HG03469 (cell line): ENCODE measurements around the gene NAT10.
"Not testable (repeated sequence)": the region's sequence is repeated elsewhere in the genome, so short reads cannot be mapped to it uniquely, and the experiment has no call there.

Source experiments
- ATAC-seq: cut with Tn5 transposase; IDR thresholded peaks from one replicate; pipeline ENCODE4 v1.9.1; 2021; ENCODE audit warnings: mild to moderate bottlenecking, moderate library complexity, moderate number of reproducible peaks; ENCODE audit not compliant: unreplicated experiment

The NAT10 gene

DNA sequence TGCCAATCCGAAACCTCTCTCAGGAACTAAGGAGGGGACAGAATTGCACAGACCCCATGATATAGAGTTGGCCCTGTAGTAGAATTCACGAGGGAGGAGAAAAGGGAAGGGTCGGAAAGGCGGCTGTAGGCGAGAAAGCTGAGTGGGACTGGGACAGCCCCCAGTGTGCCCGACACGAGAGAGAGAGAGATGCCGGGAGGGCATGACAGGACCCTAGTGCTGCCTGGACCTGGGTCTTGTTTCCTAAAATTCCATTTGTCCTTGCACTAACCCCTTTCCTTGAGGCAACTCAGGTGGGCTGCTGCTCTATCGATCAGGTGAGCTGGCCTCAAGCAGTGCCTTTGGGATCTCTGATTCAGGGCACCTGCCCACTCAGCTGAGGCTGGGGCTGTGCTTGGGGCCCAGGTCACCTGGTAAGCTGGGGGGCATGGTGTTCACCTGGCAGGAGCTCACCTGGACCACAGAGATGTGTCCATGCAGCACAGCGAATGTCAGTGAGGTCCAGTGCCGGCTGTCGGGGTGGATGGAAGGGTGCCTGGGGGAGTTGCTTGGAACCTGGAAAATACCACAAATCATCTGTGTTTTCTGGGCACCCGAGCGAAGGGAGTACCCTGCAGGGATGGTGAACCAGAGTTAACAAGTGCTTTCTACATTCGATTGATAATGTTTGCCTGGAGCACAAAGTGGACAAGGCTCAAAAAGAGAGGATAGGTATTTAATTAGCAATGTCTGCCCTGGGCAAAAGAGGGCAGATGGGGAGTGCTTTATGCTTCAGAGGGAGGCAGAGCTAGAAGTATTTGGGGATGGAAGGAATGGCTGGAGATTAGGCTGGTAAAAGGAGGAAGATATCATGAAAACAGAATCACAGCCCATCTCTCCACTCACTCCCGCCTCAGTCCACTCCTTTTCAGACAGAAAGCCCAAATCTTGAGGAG, 61.6 kb downstream of the NAT10 start:
- ATAC-seq, result no peak

DNA sequence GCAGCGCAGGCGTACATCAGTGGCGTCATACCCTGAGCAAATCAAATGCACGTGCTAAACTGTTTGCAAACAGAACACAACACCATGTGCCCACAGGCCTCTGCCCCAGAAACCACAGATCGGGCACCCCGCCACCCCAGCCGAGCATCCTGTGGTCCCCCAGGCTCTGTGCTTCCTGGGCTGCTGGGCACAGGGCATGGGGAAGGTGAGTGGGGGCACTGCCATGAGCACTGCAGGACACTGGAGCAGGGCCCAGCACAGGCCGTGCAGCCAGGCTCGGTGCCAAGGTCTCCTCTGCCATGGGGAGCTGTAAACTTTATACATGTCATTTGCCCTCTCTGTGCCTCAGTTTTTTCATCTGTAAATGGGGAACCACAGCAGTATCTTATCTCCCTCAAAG, 62.5 kb downstream of the NAT10 start:
- ATAC-seq, result no peak

DNA sequence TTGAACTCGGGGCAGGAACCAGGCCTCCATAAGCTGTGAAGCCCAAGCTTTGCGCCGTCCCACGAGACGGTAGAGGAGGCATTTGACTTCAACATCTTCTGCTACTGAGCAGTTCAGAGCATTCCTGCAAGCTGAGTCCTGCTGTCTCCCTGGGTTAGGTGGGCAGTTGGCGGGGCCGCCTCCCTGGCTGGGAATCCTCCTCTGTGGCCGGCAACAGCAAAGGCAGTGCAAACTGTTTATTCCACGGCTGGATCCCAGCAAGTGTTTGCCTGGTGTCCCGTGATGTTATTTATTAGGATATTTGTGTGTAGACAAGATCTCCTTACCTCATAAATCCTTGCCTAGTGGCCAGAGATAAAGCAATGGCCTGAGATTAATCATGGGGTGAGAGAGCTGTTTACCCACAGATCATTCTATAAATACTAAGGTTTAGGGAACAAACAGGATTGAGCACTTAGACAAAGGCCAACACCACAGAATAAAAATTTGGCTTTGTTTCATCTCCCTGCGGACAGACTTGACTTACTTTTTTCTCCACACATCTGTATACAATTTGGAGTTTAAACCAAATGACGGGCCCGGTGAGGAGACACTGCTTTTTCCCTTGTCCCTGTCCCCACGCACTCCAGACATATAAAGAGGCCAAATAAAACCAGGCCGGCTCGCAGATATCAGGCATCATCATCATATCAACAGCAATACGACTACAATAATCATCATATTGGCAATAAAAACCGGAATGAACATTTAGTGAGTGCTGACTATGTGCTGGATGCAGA, 63.4 kb downstream of the NAT10 start:
- ATAC-seq, result no peak

DNA sequence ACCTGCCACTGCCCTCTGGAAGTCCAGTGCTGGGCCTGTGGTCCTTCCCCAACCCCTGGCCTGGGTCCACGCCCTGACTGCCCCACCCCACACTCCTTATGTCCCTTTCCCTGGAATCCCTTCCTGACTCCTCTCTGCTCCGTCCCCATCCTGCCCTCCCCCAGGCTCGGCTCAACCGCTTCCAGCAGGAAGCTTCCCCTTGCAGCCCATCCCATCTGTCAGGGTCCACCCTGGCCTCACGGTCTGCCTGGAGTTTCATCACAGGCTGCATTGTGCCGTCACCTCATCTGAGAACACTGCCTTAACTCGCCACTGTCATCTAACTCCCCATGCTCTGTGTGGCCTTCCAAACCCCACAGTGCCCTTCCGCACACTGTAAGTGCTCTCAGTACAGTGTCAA, 64.3 kb downstream of the NAT10 start:
- ATAC-seq, result no peak

DNA sequence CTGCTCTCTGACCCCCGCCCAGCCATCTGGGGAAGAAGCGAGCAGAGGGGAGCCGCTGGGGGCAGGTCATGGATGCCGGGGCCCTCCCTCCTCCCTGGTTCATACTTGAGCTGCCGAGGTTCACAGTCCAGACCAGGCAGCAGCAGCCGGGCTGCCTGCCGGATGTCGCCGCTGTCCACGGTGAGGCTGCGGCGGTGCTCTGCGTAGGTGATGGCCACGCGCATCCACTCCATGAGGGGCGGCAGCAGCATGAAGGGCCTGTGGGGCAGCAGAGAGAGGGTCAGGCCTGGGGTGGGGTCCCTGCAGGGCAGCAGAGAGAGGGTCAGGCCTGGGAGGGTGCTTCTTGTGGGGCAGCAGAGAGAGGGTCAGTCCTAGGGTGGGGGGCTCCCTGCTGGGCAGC, 67.6 kb downstream of the NAT10 start:
- no peak for ATAC-seq

DNA sequence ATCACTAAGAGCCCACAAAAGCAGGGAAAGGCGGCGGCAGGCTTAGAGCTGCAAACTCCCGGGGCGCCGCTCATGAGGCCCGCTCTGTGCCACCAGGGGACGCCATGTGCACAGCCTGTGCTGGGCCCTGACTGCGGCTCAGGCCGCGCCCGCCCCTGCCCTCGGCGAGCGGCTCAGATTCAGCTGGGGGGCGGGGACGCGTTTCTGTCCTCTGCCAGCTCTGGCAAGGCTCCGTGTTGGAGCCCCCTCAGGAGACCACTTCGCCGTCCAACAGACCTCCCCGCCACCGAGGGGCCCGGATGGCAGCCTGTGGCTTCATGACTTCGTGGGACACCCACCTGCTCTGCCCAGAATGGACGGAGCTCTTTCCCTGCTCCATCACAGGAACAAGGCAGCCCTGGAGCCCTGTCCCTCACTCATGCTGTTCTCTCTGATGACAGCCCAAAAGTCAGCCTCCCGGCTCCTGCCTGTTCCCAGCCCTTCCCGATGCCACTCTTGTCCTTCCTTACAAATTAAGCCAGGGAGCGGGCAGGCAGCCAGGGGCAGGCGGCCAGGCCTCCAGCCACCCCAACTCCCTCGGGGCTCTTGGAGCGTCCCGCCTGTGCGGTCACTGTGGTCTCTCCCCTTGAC, 69.1 kb downstream of the NAT10 start:
- ATAC-seq, result no peak

DNA sequence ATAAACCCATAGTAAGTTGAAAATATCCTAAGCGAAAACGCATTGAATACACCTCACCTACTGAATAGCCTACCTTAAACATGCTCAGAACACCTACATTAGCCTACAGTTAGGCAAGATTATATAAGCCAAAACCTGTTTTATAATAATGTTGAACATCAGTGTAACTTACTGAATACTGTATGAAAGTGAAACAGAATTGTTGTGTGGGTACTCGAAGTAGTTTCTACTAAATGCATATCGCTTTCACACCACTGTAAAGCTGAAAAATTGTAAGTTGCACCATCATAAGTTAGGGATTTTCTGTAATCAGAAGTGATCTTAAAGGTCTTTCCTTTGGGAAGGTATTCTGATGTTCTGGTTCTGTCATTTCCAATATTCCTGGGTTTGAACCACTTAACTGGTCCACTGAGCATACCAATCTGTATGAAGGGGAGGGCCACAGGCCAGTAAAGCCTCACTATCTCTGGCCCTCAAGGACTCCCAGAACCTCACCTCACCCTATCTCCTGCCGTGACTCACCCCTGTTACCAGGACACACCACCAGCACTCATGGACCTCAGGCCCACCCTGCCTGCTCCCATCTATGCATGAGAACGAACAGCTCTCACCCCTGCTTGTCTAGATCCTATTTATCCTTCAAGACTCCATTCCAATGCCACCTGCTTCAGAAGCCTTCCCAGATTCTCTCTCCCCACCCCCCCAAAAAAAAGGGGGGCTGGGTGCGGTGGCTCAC, 70.0 kb downstream of the NAT10 start:
- no peak for ATAC-seq

DNA sequence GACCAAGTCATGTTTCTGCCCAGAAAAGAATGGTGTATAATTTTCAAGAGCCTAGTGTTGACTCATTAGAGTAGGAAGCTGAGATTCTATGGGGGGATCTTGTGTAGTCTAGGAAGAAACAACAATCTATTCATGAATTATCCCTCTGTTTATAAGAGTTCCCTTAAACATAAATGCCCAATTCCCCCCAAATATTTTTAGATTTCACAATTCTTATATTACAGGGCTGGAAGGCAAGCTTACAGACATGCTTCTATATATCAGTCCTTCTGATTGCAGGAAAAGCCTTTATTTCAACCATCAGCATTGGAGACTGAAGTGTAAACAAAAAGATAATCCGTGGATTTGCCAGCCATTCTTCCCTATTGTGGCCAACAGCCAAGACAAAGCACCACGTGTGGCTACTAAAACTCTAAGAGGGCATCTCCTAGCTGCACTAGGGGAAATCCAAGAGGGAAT, 71.4 kb downstream of the NAT10 start:
- ATAC-seq, result no peak

DNA sequence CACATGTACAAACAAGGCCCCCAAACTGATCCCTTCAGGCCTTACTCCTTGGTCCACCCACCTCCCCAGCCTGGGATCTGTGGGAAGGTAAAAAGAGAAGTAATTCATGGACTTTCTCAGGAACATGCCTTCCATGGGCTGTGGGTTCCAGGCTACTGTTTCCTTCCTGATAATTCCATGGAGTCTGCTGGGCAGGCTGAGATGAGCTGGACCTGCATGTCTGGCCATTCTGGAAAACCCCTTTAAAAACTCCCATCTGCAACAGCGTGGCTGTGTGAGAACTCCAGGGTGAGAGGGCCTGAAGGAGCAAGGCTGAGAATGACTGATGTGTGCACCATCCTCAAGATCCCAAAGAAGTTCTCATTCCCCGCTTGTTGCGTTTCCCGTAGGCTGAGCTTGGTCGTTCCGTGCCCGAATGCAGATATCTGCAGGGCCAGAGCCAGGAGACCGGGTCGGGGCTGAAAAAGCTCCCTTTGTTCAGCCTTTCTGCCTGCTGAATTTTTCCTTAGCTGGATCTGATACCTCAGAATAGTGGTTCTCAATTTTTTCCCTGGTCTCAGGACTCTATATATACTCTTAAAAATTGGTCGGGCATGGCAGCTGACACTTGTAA, 72.9 kb downstream of the NAT10 start:
- no peak for ATAC-seq

DNA sequence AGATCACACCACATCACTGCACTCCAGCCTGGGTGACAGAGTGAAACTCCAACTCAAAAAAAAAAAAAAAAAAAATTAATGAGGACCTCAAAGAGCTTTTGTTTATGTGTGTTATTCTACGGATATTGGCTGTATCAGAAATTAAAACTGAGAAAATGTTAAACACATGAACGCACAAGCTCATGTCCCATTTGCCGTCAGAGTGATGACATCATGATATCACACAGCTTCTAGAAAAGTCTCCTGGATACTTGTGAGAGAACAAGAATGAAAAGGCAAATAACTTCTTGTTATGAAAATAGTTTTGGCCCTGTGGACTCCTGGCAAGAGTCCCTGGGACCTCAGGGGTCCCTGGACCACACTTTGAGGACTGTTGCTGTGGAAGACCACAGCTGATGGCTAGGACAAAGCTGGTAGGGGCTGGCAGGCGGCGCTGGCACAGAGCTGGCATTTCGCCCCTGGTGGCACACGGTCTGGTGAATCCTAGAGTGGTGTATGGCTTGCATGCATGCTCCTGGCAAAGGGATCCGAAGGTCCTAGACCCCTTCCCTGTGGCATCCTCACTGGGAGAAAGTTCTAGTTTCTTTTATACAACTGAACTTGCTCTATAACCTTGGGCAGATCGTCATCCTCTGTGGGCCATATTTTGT, 73.7 kb downstream of the NAT10 start:
- ATAC-seq, result no peak

DNA sequence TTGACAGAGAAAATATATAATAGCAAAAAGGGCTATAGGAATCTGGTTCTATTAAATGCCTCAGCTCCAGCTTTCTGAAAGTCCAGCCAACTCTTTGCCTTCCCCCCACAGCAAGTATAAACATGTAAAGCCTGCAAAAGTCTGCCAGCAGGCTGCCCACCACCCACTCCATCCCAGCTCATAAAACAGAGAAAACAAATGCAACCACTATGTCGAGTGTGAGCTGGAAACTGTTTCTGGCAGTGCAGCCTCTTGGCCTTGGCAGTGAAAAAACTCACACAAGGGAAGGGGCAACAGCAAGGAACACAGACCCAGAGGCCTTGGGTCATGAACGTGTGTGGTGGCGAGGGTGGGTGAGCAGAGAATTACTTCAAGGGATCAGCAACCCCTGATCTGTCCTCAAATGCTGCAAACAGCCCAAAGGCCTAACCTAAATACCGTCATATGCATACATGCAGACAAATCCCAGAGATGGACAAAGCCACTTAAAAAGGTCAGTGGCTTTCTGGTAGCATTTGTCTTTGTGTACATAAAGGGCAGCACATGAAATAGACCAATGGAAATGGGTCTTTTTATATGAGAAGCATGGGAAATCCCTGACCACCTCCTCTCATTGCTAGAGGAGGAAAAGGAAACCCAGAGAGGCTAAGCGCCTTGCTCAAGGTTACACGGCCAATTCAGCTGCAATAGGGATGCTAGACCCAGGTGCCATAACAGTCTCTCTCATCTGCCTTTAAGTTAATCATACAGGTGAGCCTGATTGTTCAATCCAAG, 74.8 kb downstream of the NAT10 start:
- ATAC-seq, result no peak

DNA sequence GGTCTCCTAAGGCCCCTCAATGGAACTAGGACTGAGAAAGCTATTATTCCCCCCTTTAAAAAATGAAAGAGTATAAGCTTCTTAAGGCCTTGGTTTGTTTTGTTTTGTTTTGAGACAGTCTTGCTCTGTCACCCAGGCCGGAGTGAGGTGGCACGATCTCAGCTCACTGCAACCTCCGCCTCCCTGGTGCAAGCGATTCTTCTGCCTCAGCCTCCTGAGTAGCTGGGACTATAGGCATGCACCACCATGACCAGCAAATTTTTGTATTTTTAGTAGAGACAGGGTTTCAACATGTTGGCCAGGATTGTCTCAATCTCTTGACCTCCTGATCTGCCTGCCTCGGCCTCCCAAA, 75.4 kb downstream of the NAT10 start:
- ATAC-seq, result not testable (repeated sequence)

DNA sequence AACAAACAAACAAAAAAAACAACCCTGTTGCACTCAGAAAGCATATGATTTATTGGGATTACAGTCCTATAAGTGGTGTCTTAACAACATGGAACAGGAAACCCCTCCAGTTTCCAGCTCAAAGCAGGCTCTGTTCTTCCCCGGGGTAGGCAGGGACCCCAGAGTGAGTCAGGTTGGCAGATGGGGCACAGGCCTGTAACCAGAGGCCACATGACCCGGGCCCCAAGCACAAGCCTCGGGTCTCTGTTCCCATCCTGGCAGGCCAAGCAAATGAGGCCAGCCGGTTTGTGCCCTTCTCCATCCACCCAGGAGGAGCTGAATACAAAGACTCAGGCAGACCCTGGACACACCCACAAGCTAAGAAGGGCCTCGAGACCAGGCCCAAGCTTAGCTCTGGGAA, 75.8 kb downstream of the NAT10 start:
- ATAC-seq, result no peak

DNA sequence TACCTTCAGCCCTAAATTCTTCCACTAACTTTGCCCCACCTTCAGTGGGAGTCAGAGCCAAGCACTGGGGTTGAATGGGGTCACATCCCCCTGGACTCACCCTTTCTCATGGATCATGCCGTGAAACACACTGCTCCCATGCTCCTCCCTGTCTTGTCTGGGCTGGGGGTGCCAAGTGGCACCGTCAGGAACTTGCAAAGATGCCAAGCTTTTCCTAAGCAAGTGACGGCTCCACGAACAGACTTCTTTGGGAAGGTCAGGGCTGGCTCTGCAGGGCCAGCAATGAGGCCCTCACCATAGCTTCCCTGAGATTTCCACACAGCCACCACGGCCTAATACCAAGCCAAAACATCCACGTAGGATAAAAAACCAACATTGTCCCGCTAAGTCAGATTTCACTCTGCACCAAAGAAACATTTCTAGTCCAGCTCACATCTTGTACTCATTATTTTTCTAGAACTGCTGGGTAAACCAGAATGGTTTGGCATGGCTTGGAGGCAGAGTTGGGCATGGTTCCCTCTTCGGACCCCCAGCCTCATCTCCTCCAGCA, 76.5 kb downstream of the NAT10 start:
- no peak for ATAC-seq

DNA sequence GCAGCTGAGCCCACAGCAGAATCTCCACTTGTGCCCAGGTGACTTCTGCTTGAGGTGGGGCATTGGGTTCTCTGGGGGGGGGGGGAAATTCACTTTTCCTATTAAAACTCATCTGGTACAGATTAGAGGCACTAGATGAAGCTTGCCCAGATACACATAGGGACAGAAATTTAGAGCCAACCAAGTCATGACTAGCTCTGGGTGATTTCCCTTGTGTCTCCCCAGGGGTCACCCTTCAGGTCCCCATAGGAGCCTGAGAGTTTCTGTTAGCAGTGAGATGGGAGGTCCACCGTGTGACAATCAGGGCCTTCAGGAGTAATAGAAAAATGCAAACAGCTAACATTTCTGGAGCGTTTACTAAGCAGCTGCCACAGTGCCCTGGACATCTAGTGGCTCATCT, 77.0 kb downstream of the NAT10 start:
- ATAC-seq, result no peak

DNA sequence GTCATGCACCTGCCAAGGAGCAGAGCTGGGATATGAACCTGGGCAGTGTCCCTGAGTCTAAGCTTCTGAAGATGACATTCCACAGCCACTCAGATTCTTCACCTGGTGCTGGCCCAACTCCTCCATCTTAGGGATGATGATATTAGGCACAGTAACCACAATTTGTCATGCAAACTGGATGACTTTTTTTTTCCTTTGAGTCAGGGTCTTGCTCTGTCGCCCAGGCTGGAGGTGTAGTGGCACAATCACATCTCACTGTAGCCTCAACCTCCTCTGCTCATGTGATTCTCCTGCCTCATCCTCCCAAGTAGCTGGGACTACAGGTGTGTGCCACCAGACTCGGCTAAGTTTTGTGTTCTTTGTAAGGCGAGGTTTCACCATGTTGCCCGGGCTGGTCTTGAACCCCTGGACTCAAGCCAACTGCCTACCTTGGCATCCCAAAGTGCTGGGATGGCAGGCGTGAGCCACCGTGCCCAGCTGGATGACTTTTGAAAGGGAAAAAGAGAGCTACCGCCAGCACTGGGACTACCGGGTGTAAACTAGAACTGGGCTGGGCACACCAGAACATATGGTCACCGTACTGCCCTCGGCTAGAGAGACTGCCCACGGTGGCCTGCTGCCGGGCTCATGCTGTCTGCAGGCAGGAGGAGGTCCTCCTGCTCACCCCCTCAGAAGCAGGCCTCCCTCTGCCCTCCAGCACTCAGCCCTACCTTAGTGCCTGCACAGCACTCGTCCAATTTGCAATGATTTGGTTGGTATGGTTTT, 77.7 kb downstream of the NAT10 start:
- ATAC-seq, result no peak

DNA sequence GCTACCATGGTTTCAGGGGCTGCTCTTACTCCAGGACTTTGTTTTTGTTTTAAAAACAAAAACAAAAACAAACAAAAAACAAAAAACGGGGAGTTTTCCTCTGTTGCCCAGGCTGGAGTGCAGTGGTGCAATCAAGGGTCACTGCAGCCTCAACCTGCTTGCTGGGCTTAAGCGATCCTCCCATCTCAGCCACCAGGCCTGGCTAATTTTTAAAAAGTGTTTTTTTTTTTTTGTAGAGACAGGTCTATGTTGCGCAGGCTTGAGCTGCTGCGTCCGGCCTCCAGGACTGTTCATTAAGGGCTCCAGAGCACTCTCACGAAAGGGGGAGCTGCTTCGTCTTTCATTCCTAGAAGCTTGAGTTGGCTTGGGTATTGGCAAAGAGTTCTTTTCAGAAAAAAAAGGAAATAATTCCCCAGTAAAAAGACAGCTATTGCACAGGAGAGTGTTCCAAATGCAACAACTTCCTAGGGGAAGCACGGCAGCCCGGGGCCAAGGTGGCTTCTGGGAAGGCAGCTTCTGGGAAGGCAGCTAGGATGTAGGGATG, 78.5 kb downstream of the NAT10 start:
- ATAC-seq, result no peak

DNA sequence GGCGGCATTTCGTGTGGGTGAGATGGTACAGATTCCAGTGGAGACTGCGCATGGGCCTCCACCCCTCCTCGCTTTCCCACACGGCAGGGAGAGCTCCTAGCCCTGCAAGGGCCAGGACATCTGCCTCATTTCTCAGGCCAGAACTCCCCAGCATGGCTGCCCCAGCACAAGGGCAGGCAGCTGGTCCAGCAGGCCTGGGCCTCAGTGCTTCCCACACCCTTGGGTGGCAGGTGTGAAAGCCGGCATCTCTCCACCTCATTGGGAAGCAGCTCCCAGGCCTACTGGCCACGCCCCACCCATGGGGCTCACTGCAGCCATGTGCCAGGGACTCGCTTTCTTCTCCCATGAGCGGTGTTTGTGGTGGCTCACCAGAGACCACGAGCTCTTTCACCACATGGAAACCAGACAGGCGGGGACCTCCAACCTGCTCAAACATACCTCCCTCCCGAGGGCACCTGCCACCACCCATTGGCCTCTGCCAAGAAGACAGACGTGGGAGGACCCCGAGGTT, 79.1 kb downstream of the NAT10 start:
- no peak for ATAC-seq
